Astrocyte of the spinal cord (primary cell): ENCODE data around the gene TMEM178B.

Experiments used
- DNase-seq: peaks from one replicate; pipeline ENCODE4 v3.0.0; 2011; ENCODE audit warnings: low read depth, low spot score
- H3K4me3 ChIP-seq: 2 replicates; pipeline ENCODE4 v1.5.1; 2011; ENCODE audit warnings: low read depth, mild to moderate bottlenecking, low read length, moderate library complexity
- CTCF ChIP-seq: IDR thresholded peaks from 2 replicates; pipeline ENCODE4 v1.5.1; 2012; ENCODE audit warnings: low read depth, mild to moderate bottlenecking, low read length, inconsistent platforms
- in situ Hi-C: cut with HindIII; loops from 2 replicates; pipeline ENCODE4 v1.10.0; 2017; ENCODE audit warnings: low sequenced_read_pairs

TMEM178B gene

GRCh38 chr7:141370178-141370577, 296.3 kb downstream of the TMEM178B start:
- DNase-seq = no peak
- H3K4me3 ChIP-seq = no peak overlapping the region
- no peak for TF ChIP-seq CTCF
- in situ Hi-C loops = no loop called here

- DNase-seq = no peak
- in situ Hi-C loops = no loop called here
- no peak for TF ChIP-seq CTCF
- no peak overlapping the region for H3K4me3 ChIP-seq
Observed at GRCh38 chr7:141370650-141371049, 296.8 kb downstream of the TMEM178B start.

DNA sequence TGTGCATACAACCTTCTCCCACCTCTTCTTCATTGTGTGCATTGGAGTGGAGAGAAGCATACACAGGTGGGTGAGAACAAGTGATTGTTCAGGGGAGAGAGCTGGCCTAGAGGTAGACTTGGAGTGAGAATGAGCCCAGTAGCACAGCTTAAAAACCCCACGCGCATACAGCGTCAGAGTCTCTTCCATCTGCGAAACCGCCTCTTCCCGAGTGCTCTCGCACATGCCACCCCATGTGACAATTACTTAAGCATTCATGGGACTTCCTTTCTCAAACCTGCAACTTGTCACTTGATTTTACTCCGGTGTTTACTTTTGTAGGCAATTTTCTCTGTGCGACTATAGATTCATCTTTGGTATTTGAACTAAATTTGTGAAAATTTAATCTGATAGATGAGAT, 300.6 kb downstream of the TMEM178B start:
- in situ Hi-C loops = no loop called here
- no peak for TF ChIP-seq CTCF
- no peak for DNase-seq
- no peak overlapping the region for H3K4me3 ChIP-seq

GRCh38 chr7:141375442-141375841, 301.6 kb downstream of the TMEM178B start:
- no peak overlapping the region for H3K4me3 ChIP-seq
- in situ Hi-C loops = no loop called here
- DNase-seq = no peak
- no peak for TF ChIP-seq CTCF

GRCh38 chr7:141377906-141378305, 304.0 kb downstream of the TMEM178B start:
- DNase-seq = no peak
- no peak overlapping the region for H3K4me3 ChIP-seq
- in situ Hi-C loops = no loop called here
- TF ChIP-seq CTCF = no peak

GRCh38 chr7:141378405-141378804, 304.5 kb downstream of the TMEM178B start:
- no peak for TF ChIP-seq CTCF
- in situ Hi-C loops = no loop called here
- no peak overlapping the region for H3K4me3 ChIP-seq
- no peak for DNase-seq
